GM15510 (cell line): Measurements from ENCODE around the gene ABTB2.

Experiments used
- POLR2A ChIP-seq: IDR thresholded peaks from 3 replicates; pipeline ENCODE4 v1.6.1; 2011; ENCODE audit warnings: borderline replicate concordance; ENCODE audit not compliant: insufficient read length; ENCODE audit errors: extremely low read depth

Gene ABTB2

DNA sequence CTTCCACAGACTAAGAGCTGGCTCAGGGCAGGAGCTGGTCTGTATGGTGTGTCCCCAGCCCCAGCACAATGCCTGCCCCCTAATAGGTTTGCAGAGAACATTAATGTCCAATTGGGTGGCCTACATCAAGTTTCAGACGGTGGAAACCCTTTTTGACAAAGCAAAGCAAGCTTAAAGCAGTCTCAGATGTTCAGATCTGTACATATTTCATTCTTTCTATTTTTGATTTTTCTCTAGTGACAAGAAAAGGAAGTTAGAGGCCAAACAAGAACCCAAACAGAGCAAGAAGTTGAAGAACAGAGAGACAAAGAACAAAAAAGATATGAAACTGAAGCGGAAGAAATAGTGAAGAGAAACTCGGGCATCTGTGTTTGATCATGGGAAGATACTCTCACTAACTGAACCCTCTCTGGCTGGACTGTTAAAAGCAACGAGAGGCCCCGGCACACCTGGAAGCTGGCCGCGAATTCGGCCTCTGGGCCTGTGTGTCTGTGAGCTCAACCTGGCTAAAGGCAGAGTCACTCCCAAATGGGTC lies 211.9 kb downstream of the ABTB2 start:
- no peak for TF ChIP-seq POLR2A

DNA sequence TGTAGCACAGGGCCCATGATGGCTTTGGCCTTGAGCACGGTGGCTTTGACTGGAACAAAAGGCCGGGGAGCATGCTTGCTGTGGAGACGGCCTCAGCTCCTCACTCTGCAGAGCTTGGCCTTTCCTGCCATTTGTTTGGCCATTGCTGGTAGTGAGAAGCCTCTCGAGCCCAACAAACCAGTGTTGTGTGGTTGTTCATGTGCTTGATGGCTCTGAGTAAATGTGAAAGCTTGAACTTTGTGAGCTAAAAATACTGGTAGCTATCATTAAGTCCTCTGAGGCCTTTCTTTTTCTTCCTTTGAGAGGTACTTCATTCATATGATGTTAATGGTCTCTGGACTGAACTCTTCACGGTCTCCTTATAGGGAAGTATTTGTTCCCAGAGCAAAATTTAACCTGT lies 212.7 kb downstream of the ABTB2 start:
- no peak for TF ChIP-seq POLR2A

DNA sequence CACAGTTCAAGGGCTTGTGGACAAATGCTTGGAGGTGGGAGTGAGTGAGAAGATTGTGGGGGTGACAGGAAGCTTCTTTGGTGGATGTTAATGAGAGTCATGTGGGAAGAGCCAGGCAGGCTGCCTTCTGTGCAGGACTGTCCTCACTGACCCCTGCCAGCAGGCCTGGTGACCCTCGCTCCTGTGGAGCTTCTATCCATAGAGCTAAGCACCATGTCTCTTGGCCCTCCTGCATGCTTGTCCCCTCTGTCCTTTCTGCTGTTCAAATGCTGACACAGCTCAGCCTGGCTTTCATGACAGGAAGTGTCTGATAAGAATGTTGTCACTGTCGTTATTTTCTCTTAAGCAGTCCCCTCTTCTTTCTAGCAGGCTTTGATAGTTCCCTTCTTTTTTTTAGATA lies 214.8 kb downstream of the ABTB2 start:
- no peak for TF ChIP-seq POLR2A

DNA sequence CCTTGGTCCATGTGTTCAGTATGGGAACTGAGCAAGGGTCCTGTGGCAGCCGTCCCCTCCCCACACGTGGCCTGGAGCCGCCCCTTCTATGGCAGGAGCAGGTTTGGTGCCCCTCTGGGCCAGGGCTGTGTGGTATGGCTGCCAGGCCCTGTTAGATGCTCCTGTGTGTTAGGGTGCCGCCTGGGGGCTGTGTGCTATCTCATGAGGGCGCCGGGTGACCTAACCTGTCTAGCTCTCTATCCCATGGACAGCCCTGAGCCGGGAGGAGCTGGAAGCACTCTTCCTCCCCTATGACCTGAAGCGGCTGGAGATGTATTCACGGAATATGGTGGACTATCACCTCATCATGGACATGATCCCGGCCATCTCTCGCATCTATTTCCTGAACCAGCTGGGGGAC lies 217.7 kb downstream of the ABTB2 start:
- no peak for TF ChIP-seq POLR2A

DNA sequence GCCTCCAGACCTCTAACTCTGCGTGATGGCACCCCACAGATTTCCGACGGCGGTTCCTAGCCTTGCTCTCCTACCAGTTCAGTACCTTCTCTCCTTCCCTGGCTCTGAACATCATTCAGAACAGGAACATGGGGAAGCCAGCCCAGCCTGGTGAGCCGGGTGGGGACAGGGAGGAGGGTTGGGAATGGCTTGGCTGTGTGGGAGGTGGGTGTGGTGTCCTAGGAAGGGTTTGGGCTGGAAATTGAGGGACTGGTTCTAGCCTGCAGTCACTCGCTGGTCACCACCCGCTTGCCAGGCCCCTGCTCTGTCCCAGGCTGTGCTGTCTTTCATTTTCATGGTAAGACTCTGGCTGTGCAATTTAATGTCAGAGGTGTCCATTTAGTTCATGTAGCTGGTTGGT lies 218.5 kb downstream of the ABTB2 start:
- no peak for TF ChIP-seq POLR2A

DNA sequence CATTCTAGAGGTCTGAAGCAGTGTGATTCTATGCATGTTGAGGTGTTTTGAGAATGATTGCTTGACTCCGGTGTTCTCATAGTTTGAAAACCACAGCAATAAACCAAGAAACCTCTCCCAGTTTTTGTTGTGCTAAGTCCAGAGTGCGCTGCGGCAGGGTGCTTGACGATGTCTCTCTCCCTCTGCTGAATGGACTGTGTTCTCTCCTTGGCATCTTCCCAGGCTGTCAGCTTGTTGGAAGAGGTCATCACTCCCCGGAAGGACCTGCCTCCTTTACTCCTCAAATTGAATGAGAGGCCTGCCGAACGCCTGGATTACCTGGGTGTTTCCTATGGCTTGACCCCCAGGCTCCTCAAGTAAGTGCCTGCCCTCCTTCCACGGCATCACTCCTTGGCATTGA lies 221.4 kb downstream of the ABTB2 start:
- no peak for TF ChIP-seq POLR2A

DNA sequence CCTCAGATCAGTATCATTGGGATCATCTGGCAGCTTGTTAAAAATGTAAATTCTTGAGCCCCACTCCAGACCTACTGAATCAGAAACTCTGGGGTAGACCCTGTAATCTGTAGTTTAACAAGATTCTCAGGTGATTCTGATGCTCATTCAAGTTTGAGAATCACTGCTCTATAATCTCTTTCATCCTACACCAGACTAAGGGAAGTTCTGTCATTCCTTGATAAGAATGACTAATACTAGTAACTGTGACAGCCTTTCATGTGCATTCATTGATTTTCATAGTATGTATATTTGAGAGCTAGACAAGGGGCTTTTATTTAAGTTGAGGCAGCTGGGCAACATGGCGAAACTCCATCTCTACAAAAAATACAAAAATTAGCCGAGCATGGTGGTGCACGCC lies 222.4 kb downstream of the ABTB2 start:
- no peak for TF ChIP-seq POLR2A

DNA sequence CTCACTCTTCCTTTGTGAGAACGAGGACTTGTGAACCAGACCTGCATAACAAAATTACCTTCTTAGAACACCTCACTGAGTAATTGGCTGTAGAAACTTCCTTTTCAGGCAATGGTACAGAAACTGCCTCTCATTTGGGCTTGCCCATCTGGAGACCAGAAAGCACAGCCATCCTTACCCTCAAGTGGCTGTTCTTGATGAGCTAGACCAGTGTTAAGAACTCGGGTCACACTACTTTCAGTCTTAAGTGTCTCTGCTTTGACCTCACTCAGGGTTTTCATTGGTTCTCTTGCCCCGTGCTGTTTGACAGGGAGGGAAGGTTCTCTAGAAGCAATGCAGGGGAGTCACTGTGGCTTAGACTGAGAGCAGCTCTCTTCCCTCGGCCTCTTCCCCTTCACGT lies 223.0 kb downstream of the ABTB2 start:
- TF ChIP-seq POLR2A = no peak

DNA sequence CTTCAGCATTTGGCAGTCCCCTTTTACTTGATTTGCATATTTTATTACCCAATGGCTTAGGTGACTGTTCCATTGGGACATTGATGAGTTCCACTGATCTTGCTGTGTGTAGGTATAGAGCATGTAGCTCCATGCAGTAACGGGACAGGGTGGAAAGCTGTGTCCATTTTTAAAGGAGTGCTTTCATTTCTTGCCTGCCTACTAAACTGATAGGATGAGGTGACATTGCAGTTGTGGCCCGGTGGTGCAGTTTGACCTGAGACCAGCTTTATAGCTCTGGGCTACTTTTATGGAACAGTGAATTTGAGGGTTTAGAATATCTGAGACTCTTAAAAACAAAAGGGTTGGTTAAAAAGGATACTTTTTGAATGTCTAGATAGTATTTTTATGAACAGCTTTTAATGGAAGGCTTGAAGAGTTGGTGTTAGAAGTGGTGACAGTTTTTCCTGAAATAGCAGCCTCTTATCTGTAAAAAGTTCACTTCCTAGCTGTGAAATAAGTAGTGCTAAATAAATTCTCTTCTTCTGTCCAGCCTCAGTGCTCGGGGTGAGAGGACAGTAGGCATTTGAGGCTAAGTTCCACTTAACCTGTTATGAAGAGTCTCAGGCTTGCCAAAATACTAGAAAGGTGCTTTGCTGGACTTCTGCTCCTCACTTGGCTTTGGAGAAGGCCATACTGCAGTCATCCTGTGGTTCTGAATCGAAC lies 225.4 kb downstream of the ABTB2 start:
- no peak for TF ChIP-seq POLR2A

DNA sequence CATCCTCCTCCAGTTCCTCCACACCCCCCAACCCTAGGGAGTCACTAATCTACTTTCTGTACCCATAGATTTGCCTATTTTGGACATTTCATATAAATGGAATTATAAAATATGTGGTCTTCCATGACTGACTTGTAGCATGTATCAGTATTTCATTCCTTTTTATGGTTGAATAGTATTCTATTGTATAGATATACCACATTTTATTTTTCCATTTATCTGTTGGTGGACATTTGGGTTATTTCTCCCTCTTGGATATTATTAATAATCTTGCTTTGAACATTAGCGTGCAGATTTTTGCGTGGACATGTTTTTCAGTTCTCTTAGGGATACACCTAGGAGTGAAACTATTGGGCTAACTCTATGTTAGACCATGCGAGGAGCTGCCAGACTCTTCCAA lies 229.0 kb downstream of the ABTB2 start:
- no peak for TF ChIP-seq POLR2A

DNA sequence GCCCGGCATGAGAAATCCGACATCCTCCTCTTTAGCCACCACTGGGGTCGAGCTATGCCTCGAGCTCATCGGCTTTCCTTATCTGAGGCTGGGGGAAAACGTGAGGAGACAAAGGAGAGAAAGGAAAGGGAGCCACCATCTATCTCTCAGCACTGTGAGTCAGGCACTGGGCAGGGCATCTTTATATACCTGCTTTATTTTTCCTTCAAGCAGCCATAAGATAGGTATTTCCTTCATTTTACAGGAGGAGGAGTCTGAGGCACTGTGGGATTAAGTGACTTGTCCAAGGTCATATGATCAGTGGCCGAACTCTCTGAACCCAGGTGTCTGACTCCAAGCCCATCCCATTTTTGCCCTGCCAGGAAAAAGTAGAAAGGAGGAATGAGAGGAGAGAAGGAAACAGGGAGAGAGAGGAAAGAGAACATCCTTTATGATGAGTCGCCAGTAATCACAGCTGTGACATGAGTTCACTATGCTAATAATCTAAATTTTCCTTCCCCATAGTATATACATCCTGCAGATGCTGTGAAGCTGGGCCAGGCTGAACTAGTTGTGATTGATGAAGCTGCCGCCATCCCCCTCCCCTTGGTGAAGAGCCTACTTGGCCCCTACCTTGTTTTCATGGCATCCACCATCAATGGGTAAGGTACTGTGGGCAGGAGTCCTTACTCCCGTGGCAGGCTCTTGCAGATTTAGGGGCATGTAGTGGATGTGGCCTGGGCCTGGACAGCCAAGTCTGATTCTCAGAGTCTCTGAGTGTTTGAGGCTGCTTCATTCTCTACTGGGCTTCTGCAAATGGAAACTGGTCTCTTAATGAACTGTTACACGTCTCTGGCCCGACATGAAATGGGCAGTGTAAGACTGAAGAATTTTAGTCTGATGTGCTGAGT lies 230.6 kb downstream of the ABTB2 start:
- TF ChIP-seq POLR2A = no peak

DNA sequence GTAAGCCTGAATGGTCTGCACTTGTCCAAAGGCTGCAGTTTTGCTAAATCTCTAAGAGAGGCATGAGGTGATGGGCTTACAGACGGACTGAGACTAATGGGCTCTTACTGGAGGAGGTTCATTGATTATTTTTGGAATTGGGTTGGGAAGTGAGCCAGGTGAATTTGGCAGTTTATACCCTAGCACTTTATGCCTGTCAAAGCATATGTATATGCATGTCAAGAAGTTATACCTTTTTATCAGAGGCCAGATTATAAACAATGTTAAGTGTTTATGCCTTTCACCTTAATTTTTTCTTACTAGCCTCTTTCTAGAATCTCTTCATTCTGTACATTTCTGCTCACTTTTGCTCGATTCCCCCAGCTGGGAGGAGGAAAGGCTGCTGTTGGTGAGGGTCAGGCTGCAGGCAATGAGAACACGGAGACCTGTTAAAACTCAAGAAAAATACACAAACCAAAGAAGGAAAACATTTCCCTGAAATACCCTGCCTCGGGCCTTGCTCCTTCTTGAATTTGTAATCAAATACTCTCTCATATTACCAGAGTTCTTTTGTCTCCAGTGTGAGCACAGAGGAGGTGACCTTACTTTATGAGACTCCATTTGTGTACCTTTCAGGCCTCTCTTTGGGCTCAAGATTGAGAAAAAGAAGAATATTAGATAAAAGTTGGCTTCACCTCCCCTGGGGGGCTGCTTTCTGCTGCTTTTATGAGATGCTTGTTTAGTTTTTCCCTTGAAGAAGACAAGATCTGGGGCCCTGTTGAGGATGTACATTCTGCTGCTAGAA lies 232.7 kb downstream of the ABTB2 start:
- no peak for TF ChIP-seq POLR2A

DNA sequence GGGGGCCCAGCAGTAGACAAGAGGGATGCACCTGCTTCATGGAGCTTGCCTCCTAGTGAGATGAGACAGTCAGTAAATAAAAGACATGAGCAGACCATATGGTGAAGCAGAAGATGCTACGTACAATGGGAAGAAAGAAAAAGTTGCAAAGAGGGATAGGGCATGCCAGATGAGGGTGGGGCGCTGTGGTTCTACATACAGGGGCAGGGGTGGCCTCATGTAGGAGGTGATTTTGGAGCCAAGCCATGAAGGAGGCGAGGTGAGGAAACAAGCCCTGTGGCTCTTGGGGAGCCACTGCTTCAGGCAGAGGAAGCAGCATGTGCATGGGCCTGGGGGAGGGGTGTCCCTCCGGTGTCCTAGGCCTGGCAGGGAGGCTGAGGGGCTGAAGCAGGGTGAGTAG lies 237.2 kb downstream of the ABTB2 start:
- TF ChIP-seq POLR2A = no peak

DNA sequence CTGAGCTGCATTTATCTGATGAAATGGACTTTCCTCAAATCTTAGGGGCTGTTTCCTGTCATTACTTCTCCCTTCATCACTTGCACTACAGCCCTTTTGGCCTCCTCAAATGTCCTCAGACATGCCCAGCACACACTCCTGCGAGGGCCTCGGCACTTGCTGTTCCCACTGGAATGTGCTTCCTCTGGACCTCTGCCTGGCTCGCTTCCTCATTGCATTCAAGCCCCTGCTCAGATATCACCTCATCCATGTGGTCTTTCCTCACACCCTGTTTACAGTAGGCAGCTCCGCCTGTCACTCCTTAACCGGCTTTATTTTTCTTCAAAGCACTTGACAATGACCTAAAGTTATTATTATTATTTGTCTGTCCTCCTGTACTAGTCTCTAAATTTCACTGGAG lies 243.3 kb downstream of the ABTB2 start:
- TF ChIP-seq POLR2A = no peak

DNA sequence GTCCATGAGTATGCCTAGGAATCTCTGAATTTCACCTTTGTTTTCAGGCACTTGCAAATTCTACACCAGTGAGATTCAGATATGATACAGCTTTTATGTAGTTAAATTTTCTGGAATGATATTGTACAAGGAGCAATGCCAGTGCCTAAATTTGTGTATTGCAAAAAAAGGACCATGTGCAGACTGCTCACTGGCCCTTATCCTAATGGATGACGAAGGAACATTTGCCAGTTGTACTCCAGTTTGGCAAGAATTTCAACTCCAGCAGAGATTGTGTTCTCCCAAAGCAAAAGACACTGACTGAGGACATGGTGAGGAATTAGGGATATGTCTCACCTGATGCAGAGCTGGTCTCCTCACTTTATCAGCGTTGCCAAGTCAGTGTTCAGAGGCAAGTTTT lies 243.8 kb downstream of the ABTB2 start:
- no peak for TF ChIP-seq POLR2A
